Esophagus squamous epithelium (tissue), 4 donors: Measurements from ENCODE around the gene FBXO11.

ENCODE experiments used
- POLR2A ChIP-seq, 4 donors: fragments of 450-650 bp; IDR thresholded peaks; one replicate each; pipeline ENCODE4 v1.6.1; 2017; ENCODE audit warnings: antibody characterized with exemption in 4 of 4, mild to moderate bottlenecking in 4 of 4, moderate library complexity in 3 of 4
- TF ChIP-seq, protein P1 (sequence below), 6 experiments: fragments of 450-650 bp in 4 of 6; fragments of 200-600 bp in 2 of 6; sonication (generic) in 2 of 6; IDR thresholded peaks; one replicate each; pipeline ENCODE4 v1.5.1; 2016 to 2019; ENCODE audit warnings: antibody characterized with exemption in 6 of 6, mild to moderate bottlenecking in 4 of 6, moderate library complexity in 4 of 6

DNA sequence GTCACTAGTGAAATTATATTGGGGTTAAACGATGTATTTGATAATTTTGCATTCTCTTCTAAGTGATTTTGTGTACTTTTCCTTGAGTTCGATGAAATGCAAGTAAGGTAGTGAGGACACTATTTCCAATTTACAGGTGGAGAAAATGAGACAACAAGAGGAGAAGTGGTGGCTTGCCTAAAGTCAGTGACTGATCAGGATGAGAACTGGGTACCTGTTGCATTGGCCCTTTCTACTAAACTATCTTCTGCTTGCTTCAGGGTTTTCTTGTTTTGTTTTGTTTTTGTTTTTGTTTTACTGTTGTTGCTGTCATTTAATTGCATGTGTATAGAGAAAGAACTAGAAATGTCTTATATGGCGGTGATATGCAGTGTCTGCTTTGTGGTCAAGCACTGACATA lies 31.4 kb upstream of the FBXO11 start:
- TF ChIP-seq POLR2A (IDR thresholded peaks at IDR 0.05) = no peak
- TF ChIP-seq, protein P1, sequence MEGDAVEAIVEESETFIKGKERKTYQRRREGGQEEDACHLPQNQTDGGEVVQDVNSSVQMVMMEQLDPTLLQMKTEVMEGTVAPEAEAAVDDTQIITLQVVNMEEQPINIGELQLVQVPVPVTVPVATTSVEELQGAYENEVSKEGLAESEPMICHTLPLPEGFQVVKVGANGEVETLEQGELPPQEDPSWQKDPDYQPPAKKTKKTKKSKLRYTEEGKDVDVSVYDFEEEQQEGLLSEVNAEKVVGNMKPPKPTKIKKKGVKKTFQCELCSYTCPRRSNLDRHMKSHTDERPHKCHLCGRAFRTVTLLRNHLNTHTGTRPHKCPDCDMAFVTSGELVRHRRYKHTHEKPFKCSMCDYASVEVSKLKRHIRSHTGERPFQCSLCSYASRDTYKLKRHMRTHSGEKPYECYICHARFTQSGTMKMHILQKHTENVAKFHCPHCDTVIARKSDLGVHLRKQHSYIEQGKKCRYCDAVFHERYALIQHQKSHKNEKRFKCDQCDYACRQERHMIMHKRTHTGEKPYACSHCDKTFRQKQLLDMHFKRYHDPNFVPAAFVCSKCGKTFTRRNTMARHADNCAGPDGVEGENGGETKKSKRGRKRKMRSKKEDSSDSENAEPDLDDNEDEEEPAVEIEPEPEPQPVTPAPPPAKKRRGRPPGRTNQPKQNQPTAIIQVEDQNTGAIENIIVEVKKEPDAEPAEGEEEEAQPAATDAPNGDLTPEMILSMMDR (IDR thresholded peaks at IDR 0.05) = no peak
